ENCODE results near the gene XIRP1.

The XIRP1 gene

DNA sequence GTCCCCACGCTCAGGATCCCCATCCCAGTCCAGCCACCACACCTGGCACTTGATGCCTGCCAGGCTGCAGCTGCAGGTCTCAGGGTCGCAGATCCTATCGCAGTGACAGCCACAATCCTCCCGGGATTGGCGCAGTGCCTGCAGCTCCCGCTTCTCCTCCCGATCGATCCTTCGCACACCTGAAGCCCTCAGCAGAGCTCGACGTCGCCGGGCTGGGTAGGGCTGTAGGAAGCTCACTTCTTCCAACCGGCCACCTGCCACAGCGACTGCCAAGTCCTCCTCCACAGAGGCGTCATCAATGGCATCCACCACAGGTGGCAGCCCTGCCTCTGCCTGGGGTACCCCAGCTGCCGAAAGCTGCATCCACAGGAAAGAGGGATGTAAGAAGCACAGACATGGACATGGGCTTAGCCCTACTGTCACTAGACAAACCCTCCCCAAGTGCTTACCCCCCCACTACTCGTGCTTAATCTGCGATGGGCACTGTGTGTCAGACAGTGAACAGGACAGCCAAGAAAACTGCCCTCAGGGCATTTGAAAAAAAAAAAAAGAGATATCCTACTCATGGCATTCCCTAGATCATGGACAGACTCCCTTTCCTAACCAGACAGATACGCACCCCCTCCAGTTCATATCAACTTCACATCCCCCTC, 48.2 kb downstream of the XIRP1 start:
- DNase-seq (ENCODE audit: low spot score) = no peak

DNA sequence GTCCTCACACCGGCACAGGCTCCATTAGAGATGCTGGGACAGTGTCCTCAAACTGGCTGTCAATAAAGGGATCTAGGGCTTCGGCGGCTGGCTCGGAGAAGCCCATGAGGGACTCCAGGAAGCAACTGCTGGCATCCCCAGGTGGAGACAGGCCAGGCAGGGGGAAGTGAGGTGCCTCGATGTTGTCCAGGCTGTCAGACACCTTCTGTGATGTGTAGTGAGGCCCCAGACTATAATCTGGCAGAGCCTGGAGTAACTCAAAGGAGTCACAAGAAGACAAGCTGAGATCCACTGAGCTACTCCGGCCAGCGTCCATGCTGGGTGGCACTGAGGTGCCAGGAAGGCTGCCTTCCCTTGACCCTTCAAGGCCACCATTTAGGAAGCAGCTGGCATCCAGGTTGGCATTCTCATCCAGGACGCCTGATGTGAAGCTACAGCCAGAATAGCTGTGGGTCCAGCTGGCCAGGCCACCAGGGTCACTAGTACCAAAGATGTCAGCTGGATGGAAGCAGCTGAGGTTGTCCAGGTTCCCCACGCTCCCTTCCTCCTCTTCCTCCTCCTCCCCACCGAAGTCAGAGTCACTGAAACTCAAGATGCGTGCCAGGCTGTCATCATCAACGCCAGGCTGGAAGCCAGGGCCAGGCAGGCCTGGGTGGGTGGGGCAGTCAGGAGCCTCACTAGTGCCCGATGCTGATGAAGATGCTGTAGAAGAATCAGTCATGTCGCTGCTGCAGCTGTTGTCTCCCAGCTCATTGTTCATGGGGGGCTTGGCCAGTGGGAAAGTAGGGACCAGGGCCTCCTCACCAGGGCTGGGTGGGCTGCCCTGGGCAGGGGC, 49.1 kb downstream of the XIRP1 start:
- no peak for DNase-seq (ENCODE audit: low spot score)

DNA sequence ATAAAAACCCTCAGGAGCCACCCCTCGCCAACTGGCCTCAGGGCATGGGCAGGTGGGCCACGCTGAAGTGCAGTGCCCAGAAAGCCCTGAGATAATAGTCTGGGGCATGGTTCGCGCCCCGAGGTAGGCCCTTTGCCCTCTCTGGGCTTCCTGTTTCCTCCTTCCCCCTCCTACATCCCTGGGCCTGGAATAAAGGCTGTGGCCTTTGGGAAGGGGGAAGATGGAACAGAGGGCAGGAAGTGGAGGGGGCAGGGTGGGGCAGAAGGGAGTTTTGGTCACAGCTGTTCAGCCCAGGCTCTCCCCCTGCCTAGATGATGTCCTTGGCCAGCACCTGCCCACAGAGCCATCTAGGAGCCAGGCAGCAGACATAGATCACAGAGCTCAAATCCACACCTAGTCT, 50.3 kb downstream of the XIRP1 start:
- DNase-seq (ENCODE audit: low spot score) = peak; percentile 26

GRCh38 chr3:39141171-39141995, 51.0 kb downstream of the XIRP1 start:
- DNase-seq (ENCODE audit: low spot score) = peak; percentile 82

GRCh38 chr3:39140341-39140971, 51.9 kb downstream of the XIRP1 start:
- peak; percentile 23 for DNase-seq (ENCODE audit: low spot score)

GRCh38 chr3:39139442-39139841, 53.0 kb downstream of the XIRP1 start:
- DNase-seq (ENCODE audit: low spot score) = no peak

GRCh38 chr3:39138804-39139415, 53.5 kb downstream of the XIRP1 start:
- DNase-seq (ENCODE audit: low spot score) = no peak

- DNase-seq (ENCODE audit: low spot score) = no peak
Observed at GRCh38 chr3:39137991-39138803, 54.2 kb downstream of the XIRP1 start.

GRCh38 chr3:39137435-39137936, 54.9 kb downstream of the XIRP1 start:
- DNase-seq (ENCODE audit: low spot score) = no peak

DNA sequence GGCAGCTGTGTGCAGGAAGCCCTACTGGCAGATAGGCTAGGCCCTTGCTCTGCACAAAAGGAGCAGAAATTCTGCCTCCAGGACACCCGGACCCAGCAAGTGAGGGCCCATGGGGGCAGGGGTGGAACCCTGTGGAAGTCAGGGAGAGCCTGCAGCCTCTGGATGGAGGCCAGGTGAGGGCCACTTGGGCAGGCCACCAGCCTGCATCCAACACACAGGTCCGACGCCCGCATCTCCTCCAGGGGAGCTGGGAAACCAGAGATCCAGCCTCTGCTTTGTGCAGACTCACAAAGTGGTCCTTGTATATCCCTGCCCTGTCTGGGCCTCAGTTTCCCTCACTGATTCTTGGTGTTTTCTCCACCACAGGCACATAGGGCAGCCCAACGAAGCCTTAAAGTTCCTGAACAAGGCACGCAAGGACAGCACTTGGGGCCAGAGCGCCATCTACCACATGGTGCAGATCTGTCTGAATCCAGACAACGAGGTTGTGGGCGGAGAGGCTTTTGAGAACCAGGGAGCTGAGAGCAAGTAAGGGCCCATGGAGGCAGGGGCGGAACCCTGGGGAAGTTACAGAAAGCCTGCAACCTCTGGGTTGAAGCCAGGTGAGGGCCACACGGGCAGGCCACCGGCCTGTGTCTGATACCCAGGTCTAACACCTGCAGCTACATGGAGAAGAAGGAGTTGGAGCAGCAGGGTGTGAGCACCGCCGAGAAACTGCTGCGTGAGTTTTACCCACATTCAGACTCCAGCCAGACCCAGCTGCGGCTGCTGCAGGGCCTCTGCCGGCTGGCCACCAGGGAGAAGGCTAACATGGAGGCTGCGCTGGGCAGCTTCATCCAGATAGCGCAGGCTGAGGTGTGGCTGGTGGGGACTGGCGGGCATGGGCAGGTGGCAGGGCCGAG, 55.6 kb downstream of the XIRP1 start:
- DNase-seq (ENCODE audit: low spot score) = no peak

GRCh38 chr3:39135170-39135805, 57.1 kb downstream of the XIRP1 start:
- no peak for DNase-seq (ENCODE audit: low spot score)

GRCh38 chr3:39134305-39134704, 58.1 kb downstream of the XIRP1 start:
- DNase-seq (ENCODE audit: low spot score) = no peak

DNA sequence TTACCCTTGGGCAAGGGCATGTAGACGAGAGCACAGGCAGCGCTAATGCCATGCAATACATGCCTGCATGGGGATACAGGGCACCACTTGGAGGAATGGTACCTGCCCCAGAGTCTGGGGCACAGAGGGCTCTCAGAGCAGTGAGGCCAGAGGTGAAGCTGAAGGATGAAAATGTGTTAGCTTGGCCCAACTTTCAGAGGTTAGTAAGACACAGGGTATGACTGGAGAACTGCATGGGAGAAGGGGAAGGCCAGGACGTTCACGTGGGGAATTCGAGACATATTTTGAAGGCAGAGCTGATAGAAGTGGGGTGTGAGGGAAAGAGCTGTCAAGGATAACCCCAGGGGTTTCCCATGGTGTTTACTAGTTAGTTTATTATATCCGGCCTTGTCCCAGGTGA, 58.6 kb downstream of the XIRP1 start:
- no peak for DNase-seq (ENCODE audit: low spot score)

Data from kidney tubule cell (primary cell).